NCI-H1930 (cell line): ENCODE results near the gene OR52H1.

Source experiments
- DNase-seq, 2 experiments: peaks; one replicate each; lab custom pipeline; 2025; lab: John Stamatoyannopoulos, UW

OR52H1 gene

DNA sequence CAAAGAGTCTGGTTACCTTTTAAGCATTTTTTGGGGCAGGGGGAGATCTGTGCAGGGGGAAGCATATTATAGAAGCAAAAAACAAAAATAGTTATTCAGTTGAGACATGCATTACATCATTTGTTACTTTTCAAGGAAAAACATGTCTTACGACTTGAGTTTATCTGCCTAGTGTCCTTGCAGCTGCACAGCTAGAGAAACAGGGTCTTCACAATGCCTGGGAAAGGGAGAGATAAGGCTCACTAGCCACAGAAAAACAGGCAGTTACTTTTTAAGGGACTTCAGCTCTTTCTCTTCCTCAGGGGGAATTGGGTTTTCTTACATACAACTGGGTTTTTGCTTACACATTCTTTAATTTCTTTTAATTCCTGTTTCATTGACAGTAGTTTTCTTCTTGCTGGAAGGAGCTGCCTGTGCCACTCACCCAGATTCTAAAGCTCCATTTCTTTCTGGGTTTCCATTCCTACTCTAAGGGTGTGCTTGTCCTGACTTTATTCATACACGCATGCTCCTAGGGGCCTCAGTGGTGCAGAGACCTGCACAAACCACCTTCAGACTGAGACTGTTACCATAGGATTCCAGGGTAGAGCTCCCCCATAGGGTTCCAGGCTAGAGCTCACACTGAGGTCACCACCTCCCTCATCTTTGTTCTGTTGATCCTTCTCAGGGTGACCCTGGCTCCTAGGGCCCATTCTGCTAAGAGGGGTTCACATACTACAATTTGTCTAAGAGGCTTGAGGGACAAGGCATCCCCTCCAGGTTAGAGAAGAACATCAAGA is 17.1 kb downstream of the OR52H1 start:
- no peak for DNase-seq

DNA sequence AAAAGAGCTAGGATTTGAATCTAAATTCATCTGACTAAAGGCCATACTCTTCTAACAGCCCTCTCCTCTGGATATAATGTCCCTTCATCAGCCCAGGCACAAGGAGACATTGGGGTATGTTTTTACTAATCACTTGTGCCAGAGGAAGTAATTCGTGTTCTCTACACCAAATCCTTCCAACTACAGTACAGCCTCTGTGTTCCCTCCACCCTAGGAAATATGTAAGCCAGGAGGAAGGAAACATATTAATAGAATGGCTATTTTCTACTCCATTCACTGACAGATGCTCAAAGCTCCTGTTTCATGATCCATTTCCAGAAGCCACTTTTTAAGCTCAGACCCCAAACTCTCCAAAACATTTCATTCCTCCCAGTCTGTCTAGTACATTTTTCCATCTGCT is 19.8 kb downstream of the OR52H1 start:
- no peak for DNase-seq

DNA sequence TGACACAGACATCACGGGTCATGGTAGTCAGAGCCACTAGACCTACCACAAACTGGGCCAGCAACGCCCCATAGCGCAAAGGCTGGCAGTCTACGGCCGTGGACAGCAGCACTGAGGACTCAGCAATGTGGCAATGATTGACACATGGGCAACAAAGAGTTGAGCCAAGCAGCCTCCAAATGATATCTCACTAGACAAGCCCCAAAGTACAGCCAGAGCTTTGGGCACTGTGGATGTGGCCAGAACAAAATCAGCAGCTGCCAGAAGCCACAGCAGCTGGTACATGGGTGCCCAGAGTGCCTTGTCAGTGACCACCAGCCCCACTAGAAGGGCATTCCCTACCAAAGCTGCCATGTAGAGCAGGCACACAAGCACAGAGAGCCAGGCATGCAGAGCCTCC is 20.6 kb downstream of the OR52H1 start:
- no peak for DNase-seq

DNA sequence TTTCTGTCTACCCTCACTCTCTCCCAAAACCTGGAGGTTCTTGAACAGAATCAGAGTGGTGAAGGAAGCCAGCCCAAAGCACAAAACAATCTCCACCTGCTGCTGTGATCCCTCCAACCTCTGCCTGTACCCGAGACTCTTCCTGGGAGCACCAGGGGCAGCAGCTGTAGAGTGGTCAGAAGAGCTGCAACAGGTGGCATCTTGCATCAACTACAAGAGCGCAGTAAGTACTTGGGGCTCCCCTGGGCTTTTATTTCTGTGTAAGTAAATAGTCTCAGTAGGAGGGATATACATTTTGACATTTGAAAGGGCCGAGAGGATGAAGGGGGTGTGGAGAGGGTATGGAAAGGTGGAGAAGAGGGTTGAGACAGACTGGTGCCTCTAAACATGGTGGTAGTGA is 23.6 kb downstream of the OR52H1 start:
- no peak for DNase-seq

DNA sequence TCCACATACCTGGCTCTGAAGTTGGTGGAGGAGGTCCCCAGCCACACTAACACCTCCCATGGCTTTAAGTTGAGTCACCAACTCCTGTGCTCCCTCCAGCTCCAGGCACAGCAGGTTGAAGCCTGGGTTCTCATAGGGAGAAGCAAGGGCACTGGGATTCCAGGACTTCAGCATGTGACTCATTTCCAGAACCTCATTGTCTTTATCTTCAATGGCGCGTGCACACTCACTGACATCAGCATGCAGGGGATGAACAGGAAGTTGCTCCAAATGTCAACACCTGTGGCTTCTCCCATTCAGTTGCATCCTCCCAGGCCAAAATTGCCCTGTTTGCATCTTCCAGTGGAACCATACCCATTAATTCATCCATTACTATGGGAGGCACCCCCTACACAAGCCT is 26.0 kb downstream of the OR52H1 start:
- no peak for DNase-seq

DNA sequence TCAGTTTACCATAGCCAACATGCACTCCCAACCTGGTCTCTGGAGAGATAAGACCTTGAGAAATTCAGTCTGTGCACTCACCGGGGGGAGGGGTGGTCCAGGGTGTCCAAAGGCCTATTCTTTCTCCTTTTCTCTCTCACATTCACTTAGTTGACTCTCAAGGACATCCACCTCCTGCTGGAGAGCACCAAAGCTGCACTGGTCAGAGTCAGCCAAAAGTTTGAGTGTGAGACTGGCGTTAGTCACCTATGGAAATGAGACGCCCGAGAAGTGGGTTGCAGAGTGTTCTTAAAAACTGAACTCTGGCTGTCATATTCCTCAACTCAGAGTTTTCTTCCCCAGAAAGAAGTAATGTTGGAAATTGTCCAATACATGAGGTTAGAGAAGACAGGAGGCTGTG is 26.8 kb downstream of the OR52H1 start:
- DNase-seq = no peak

DNA sequence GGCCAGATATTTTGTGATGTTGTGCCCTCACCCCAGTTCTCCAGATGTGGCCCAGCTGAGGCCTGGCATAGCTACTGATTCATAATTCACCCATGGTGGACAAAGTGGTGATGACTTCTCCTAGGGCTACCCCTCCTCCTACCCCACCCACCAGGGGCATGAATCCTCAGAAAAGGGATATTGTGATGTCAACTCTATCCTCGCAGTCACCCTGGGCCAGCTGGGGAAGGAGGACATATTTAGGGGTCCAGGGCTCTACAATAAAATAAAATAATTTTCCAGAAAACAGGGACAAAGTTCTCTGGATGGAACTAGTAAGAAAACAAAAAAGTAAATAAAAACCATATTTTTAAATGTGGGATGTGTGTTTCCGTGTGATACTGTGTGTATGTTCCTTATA is 31.7 kb downstream of the OR52H1 start, which contains the start of gene UBQLNL:
Gene UBQLNL (minus strand): TSS at position 101 of the 400 bp plus-strand sequence. CDS start 258 bp downstream, outside the sequence.
- no peak for DNase-seq

DNA sequence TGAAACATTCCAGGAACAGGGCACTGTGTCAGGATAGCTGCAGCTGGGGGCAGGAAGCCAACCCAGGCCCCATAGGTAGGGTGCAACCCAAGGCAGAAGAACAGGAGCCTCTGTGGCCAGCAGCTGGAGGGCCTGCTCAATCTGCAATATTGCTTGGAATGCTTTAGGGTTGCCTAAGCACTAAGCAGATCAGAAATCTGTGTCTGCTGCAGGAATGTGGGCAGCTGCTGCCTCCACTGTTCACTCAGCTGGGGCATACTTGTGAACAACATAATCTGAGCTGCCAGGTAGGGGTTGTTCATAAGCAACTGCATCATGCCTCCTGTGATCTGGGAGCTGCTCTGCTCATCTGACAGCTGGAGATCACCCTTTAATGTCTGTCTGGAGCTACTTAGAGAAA is 33.5 kb downstream of the OR52H1 start:
- DNase-seq = no peak

DNA sequence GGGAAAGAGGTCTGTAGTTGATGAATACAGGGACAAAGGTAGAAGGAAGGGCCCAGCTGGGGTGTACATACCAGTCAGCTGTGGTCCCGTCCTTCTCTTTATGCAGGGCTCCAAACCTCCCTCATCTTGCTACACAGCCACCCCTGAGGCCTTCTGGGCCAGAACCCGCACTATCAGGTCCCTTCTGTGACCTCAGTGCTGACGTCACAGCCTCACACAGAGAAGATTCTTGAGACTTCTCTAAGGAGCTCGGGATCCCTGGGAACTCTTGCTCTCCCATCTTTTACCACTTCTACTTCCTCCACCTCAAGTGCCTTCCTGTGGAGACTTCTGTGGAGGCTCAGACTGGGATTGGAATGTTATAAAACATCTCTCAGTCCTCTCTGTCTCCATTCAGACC is 38.5 kb downstream of the OR52H1 start, which contains the start of gene UBQLN3:
Gene UBQLN3 (minus strand): TSS at position 155 of the 400 bp plus-strand sequence. CDS start 399 bp downstream, outside the sequence.
- DNase-seq = no peak

DNA sequence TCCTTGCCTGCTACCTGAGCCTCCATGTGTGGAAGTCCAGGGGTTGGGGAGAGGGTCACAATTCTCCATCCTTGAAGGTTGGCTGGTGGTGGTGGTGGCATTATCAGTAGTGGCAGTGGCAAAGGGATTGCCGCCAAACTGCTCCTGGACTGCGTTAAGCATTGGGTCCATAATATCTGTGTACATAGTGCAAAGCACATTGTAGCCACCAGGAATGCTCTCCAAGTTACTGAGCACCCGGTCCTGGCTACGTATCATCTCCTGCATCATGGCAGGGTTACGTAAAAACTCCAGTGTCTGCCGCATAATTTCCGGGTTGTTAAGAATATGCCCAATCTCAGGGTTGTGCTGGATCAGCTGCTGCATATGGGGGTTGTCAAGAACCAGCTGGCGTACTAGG is 39.7 kb downstream of the OR52H1 start:
- no peak for DNase-seq

DNA sequence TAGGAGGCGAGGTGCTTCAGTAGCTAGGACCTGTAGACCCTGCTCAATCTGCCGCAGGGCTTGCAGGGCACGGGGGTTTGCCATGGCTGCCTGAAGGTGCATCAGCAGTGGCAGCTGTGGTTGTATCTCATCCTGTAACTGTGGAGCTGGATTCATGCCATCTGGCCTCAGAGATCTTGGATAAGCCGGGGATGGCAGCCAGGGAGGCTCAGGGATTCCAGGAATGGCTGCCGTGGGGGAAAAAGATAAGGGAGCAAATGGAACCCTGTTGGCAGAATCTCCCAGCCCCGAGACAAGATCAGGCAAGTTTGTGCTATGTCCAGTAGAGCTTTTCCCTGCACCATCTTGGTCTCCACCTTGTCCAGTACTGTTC is 40.4 kb downstream of the OR52H1 start:
- no peak for DNase-seq

DNA sequence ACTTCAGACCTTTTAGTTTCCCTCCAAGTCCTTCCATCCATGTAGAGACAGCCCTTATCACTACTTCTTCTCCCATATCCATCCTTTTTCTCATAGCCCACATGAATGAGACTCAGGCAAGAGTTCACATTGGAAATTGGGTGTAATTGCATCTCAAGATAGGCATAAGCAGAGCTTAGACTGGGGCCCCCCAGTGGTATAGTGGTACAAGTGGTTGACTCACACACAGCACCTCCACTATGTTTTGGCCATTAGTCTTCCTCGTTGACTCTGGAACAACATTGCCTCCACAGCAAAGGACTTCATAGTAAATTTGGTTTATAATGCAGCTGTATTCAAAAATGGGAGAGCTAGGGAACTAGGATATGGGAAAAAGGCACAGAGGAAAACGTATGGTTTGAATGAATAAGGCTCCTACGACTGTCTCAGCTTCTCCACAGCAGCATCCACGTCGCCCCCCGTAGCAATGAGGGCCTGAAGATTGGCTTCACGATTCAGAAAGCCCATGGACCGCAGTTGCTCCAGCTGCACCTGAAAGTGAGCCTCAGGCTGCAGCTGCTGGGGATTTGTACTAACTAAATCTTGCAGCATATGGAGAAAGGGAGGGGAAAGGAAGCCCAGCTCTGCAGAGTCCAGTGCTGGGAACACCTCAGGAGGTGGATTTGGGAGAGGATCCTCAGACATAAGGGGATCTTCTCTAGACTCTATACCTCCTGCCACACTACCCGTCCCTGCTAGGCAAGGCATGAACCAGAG is 41.0 kb downstream of the OR52H1 start:
- no peak for DNase-seq

DNA sequence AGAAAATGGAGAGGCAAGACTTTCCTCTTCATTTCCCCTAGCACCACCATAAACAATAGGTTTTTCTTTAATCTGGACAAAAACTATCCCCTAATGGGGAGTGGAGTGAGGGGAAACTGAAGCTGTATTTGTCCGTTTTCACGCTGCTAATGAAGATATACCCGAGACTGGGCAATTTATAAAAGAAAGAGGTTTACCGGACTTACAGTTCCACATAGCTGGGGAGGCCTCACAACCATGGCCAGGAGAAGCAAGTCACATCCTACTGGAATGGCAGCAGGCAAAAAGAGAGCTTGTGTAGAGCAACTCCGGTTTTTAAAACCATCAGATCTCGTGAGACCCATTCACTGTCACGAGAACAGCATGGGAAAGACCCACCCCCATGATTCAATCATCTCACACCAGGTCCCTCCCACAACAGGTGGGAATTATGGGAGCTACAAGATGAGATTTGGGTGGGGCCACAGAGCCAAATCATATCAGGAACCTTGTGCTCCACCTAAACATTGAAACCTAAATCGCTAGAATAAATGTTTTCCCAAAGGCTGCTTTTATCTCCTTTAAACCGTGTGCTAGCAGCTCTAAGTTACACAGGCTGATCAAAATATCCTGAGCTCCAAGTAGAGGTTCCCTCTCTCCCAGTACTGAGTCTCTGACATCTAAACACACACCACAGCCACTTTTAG is 42.8 kb downstream of the OR52H1 start:
- no peak for DNase-seq

DNA sequence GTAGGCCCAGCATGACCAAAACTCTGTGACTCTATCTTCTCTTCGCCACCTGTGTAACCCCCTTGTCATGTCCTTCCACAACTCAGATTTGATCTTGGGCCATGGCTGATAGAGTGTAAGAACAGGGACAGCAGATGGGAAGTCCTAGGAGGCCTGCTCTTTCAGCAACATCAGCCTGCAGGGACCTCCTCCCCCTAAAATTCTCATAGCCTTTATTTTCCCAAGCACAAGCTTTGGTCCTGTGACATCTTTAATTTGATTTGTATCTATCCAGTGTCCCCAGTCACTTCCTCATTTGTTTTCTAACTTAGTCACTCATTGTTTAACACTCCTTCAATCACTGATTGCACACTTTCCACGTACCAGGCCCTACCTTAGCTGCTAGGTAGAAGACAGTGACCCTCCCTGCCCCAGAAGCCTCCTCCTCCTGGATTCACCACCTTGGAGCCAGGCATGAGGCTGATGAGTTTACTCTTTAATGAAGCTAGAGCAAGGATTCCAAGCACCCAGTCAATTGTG is 43.9 kb downstream of the OR52H1 start:
- no peak for DNase-seq

DNA sequence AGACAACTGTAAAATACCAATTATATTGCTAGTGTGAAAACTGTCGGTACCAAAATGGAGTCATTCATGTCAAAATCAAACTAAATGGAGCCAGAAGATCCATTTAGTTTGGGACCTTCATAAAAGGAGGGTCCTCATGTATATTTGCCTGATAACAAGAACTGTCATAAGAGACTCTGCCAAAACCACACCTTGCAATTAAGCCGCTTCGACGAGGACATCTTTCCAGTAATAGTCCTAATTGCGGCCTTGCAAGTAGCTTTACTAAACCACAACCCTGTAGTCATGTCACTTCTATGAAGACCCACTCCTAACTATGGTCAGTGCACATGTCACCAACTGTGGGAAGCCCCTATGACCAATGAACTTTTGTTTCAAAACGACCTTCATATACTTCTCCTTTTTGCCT is 47.9 kb downstream of the OR52H1 start:
- DNase-seq = no peak

DNA sequence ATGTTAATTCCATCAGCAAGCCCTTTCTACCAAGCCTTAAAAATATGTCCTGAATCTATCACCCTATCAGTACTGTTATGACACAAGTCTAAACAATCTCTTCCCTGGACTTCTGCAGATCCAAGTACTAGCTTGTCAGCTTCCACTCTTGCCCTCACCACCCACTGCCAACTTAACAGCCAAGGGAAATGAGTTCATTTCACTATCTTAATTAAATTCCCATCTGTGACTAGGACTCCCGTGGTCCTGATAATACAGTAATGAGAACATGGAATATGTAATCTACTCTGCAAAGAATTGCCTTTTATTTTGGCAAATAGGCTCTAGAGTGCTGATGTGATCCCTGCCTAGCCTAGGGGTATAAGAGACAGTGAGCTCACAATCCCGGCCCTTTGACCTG is 48.7 kb downstream of the OR52H1 start:
- no peak for DNase-seq
